ENCODE results near the gene CEACAM21.

CEACAM21 gene

GRCh38 chr19:41587838-41588210 lies 11.9 kb downstream of the CEACAM21 start:
- no peak for DNase-seq

- no peak for DNase-seq
Measured at GRCh38 chr19:41588497-41589209, 12.7 kb downstream of the CEACAM21 start.

GRCh38 chr19:41589371-41589770 lies 13.4 kb downstream of the CEACAM21 start:
- no peak for DNase-seq

- DNase-seq, result no peak
Measured at GRCh38 chr19:41590936-41591335, 15.0 kb downstream of the CEACAM21 start.

GRCh38 chr19:41591951-41592562 lies 16.1 kb downstream of the CEACAM21 start:
- DNase-seq, result no peak

- no peak for DNase-seq
Measured at GRCh38 chr19:41595258-41595889, 19.4 kb downstream of the CEACAM21 start.

- no peak for DNase-seq
Measured at GRCh38 chr19:41595890-41596280, 19.9 kb downstream of the CEACAM21 start.

- DNase-seq, result no peak
Measured at GRCh38 chr19:41597600-41598041, 21.7 kb downstream of the CEACAM21 start.

GRCh38 chr19:41599175-41599966 lies 23.4 kb downstream of the CEACAM21 start:
- DNase-seq, result no peak

GRCh38 chr19:41601771-41602170 lies 25.8 kb downstream of the CEACAM21 start:
- DNase-seq, result no peak

GRCh38 chr19:41604831-41605230 lies 28.9 kb downstream of the CEACAM21 start:
- DNase-seq, result no peak

GRCh38 chr19:41606215-41606837 lies 30.4 kb downstream of the CEACAM21 start:
- no peak for DNase-seq

- no peak for DNase-seq
Measured at GRCh38 chr19:41607668-41608067, 31.7 kb downstream of the CEACAM21 start.

- DNase-seq, result no peak
Measured at GRCh38 chr19:41610789-41611188, 34.8 kb downstream of the CEACAM21 start.

- DNase-seq, result no peak
Measured at GRCh38 chr19:41612483-41612882, 36.5 kb downstream of the CEACAM21 start.

- DNase-seq, result no peak
Measured at GRCh38 chr19:41615207-41615606, 39.2 kb downstream of the CEACAM21 start.

GRCh38 chr19:41616792-41617621 lies 41.0 kb downstream of the CEACAM21 start:
- DNase-seq, result no peak

- DNase-seq, result no peak
Measured at GRCh38 chr19:41617941-41618730, 42.2 kb downstream of the CEACAM21 start.

GRCh38 chr19:41619018-41619556 lies 43.1 kb downstream of the CEACAM21 start:
- no peak for DNase-seq

- DNase-seq, result no peak
Measured at GRCh38 chr19:41620171-41620570, 44.2 kb downstream of the CEACAM21 start.

- no peak for DNase-seq
Measured at GRCh38 chr19:41621226-41621625, 45.3 kb downstream of the CEACAM21 start.
